ENCODE measurements around the gene ANKH. TPM values are rescaled to one million over a fixed set of nuclear protein-coding genes. Genes with fewer than 3 reads are reported as not detected.

ANKH gene
- polyA plus RNA-seq, 4 donors = 33.0 to 82.2 (median 41.9) TPM

GRCh38 chr5:14722923-14723322 lies 148.7 kb downstream of the ANKH start:
- H3K27ac ChIP-seq (ENCODE audit: low read depth in 1 of 3, low read length in 2 of 3) = no peak overlapping the region
- H3K4me3 ChIP-seq (ENCODE audit: low read depth in 1 of 3, low read length in 3 of 3) = no peak overlapping the region
- H3K4me1 ChIP-seq (ENCODE audit: control insufficient read depth in 3 of 3, insufficient read depth in 2 of 3, low read depth in 1 of 3, low read length in 2 of 3) = peaks cover 0 to 5% (median under 1%) of the 10 kb centered on the region in 3 donors
- DNase-seq (no peak), FAIRE-seq (no peak)
- H3K9me3 ChIP-seq (ENCODE audit: control insufficient read depth in 2 of 2, insufficient read depth in 1 of 2, low read depth in 1 of 2, low read length in 1 of 2) = no peaks in the 10 kb centered on the region
- no peaks in the 10 kb centered on the region for H3K27me3 ChIP-seq (ENCODE audit: control insufficient read depth in 3 of 3, insufficient read depth in 3 of 3, low read length in 3 of 3)
- 94 to 99% (median 96%) methylated on average over 8 of the region's 8 CpGs for WGBS, 3 donors
- peaks cover 2 to 42% (median 2%) of the 10 kb centered on the region in 3 donors for H3K36me3 ChIP-seq (ENCODE audit: control insufficient read depth in 3 of 3, insufficient read depth in 2 of 3, low read depth in 1 of 3, low read length in 3 of 3)

GRCh38 chr5:14721990-14722656 lies 149.5 kb downstream of the ANKH start:
- H3K4me3 ChIP-seq (ENCODE audit: low read depth in 1 of 3, low read length in 3 of 3) = no peak overlapping the region
- no peak for FAIRE-seq
- H3K36me3 ChIP-seq (ENCODE audit: control insufficient read depth in 3 of 3, insufficient read depth in 2 of 3, low read depth in 1 of 3, low read length in 3 of 3) = peaks cover 2 to 44% (median 2%) of the 10 kb centered on the region in 3 donors
- peak; percentile 15 to 21 for DNase-seq
- H3K4me1 ChIP-seq (ENCODE audit: control insufficient read depth in 3 of 3, insufficient read depth in 2 of 3, low read depth in 1 of 3, low read length in 2 of 3) = no peaks in the 10 kb centered on the region
- WGBS, 3 donors = 87 to 93% (median 89%) methylated on average over 7 of the region's 7 CpGs
- no peaks in the 10 kb centered on the region for H3K9me3 ChIP-seq (ENCODE audit: control insufficient read depth in 2 of 2, insufficient read depth in 1 of 2, low read depth in 1 of 2, low read length in 1 of 2)
- no peak overlapping the region for H3K27ac ChIP-seq (ENCODE audit: low read depth in 1 of 3, low read length in 2 of 3)
- H3K27me3 ChIP-seq (ENCODE audit: control insufficient read depth in 3 of 3, insufficient read depth in 3 of 3, low read length in 3 of 3) = no peaks in the 10 kb centered on the region

- Histone ChIP-seq H3K27me3 (ENCODE audit: control insufficient read depth in 3 of 3, insufficient read depth in 3 of 3, low read length in 3 of 3) (no peaks in the 10 kb centered on the region), H3K4me3 (ENCODE audit: low read depth in 1 of 3, low read length in 3 of 3) (no peak overlapping the region), H3K27ac (ENCODE audit: low read depth in 1 of 3, low read length in 2 of 3) (no peak overlapping the region), H3K36me3 (ENCODE audit: control insufficient read depth in 3 of 3, insufficient read depth in 2 of 3, low read depth in 1 of 3, low read length in 3 of 3) (peaks cover 3 to 40% (median 4%) of the 10 kb centered on the region in 3 donors), H3K9me3 (ENCODE audit: control insufficient read depth in 2 of 2, insufficient read depth in 1 of 2, low read depth in 1 of 2, low read length in 1 of 2) (no peaks in the 10 kb centered on the region), H3K4me1 (ENCODE audit: control insufficient read depth in 3 of 3, insufficient read depth in 2 of 3, low read depth in 1 of 3, low read length in 2 of 3) (no peaks in the 10 kb centered on the region)
- no peak for FAIRE-seq
- WGBS, 3 donors = 92 to 98% (median 93%) methylated on average over 3 of the region's 3 CpGs
- DNase-seq = no peak
These were observed 151.2 kb downstream of the ANKH start for GRCh38 chr5:14720236-14720923.

DNA sequence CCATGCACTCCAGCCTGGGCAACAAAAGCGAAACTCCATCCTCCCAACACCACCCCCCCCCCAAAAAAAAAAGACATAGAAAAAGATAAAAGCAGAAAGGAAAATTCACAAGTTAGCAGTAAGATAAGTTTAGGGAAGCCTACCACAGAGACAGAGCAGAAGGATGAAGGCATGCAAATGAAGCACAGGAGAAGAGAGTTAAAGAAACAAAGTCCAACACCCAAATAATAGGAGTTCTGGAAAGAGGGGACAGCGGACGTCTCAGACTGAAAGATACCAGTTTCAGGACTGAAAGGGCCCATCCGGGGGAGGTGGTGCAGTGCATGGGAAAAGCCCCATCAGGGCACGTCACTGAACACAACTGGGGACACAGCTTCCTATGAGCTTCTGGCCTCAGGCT lies 152.8 kb downstream of the ANKH start:
- 88 to 93% (median 93%) methylated on average over 5 of the region's 5 CpGs for WGBS, 3 donors
- no peaks in the 10 kb centered on the region for H3K4me1 ChIP-seq (ENCODE audit: control insufficient read depth in 3 of 3, insufficient read depth in 2 of 3, low read depth in 1 of 3, low read length in 2 of 3)
- no peak for FAIRE-seq

GRCh38 chr5:14716755-14717752 lies 154.5 kb downstream of the ANKH start:
- DNase-seq (peak in 1 of 2 donors; percentile 18), FAIRE-seq (no peak)
- peaks cover 3 to 57% (median 8%) of the 10 kb centered on the region in 3 donors for H3K36me3 ChIP-seq (ENCODE audit: control insufficient read depth in 3 of 3, insufficient read depth in 2 of 3, low read depth in 1 of 3, low read length in 3 of 3)
- H3K27ac ChIP-seq (ENCODE audit: low read depth in 1 of 3, low read length in 2 of 3) = no peak overlapping the region
- H3K4me1 ChIP-seq (ENCODE audit: control insufficient read depth in 3 of 3, insufficient read depth in 2 of 3, low read depth in 1 of 3, low read length in 2 of 3) = no peaks in the 10 kb centered on the region
- no peaks in the 10 kb centered on the region for H3K9me3 ChIP-seq (ENCODE audit: control insufficient read depth in 2 of 2, insufficient read depth in 1 of 2, low read depth in 1 of 2, low read length in 1 of 2)
- no peak overlapping the region for H3K4me3 ChIP-seq (ENCODE audit: low read depth in 1 of 3, low read length in 3 of 3)
- H3K27me3 ChIP-seq (ENCODE audit: control insufficient read depth in 3 of 3, insufficient read depth in 3 of 3, low read length in 3 of 3) = no peaks in the 10 kb centered on the region
- 50 to 71% (median 68%) methylated on average over 13 of the region's 13 CpGs for WGBS, 3 donors

More for the DNA sequence above, 152.8 kb downstream of the ANKH start:
- Histone ChIP-seq H3K4me3 (ENCODE audit: low read depth in 1 of 3, low read length in 3 of 3) (no peak overlapping the region), H3K27ac (ENCODE audit: low read depth in 1 of 3, low read length in 2 of 3) (no peak overlapping the region), H3K27me3 (ENCODE audit: control insufficient read depth in 3 of 3, insufficient read depth in 3 of 3, low read length in 3 of 3) (no peaks in the 10 kb centered on the region), H3K9me3 (ENCODE audit: control insufficient read depth in 2 of 2, insufficient read depth in 1 of 2, low read depth in 1 of 2, low read length in 1 of 2) (no peaks in the 10 kb centered on the region), H3K36me3 (ENCODE audit: control insufficient read depth in 3 of 3, insufficient read depth in 2 of 3, low read depth in 1 of 3, low read length in 3 of 3) (peaks cover 3 to 42% (median 4%) of the 10 kb centered on the region in 3 donors)
- no peak for DNase-seq

GRCh38 chr5:14715481-14715880 lies 156.1 kb downstream of the ANKH start:
- WGBS, 3 donors = 95 to 97% (median 96%) methylated on average over 3 of the region's 3 CpGs
- H3K9me3 ChIP-seq (ENCODE audit: control insufficient read depth in 2 of 2, insufficient read depth in 1 of 2, low read depth in 1 of 2, low read length in 1 of 2) = no peaks in the 10 kb centered on the region
- no peak overlapping the region for H3K4me3 ChIP-seq (ENCODE audit: low read depth in 1 of 3, low read length in 3 of 3)
- H3K36me3 ChIP-seq (ENCODE audit: control insufficient read depth in 3 of 3, insufficient read depth in 2 of 3, low read depth in 1 of 3, low read length in 3 of 3) = peaks cover 3 to 67% (median 15%) of the 10 kb centered on the region in 3 donors
- H3K27me3 ChIP-seq (ENCODE audit: control insufficient read depth in 3 of 3, insufficient read depth in 3 of 3, low read length in 3 of 3) = no peaks in the 10 kb centered on the region
- no peak overlapping the region for H3K27ac ChIP-seq (ENCODE audit: low read depth in 1 of 3, low read length in 2 of 3)
- FAIRE-seq (no peak), DNase-seq (no peak)
- no peaks in the 10 kb centered on the region for H3K4me1 ChIP-seq (ENCODE audit: control insufficient read depth in 3 of 3, insufficient read depth in 2 of 3, low read depth in 1 of 3, low read length in 2 of 3)

DNA sequence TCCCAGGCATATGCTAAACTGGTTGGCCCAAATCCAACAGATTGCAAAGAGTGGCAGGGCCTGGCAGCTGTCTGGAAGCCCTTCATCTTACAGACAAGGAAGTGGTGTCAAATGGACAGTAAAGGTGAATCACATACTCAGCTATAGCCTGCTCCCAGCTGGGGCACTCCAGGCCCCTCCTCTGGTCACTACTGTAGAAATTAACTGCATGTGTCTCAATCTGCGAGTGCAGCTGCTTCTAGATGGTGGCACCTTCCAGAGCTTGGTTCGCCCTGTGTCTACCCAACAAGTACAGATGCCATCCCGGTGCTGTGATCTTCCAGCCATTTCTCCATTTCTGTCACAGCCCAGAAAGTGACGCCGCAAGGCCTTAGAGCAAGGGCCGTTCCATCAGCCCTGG lies 156.9 kb downstream of the ANKH start:
- Histone ChIP-seq H3K27ac (ENCODE audit: low read depth in 1 of 3, low read length in 2 of 3) (no peak overlapping the region), H3K9me3 (ENCODE audit: control insufficient read depth in 2 of 2, insufficient read depth in 1 of 2, low read depth in 1 of 2, low read length in 1 of 2) (no peaks in the 10 kb centered on the region), H3K4me1 (ENCODE audit: control insufficient read depth in 3 of 3, insufficient read depth in 2 of 3, low read depth in 1 of 3, low read length in 2 of 3) (no peaks in the 10 kb centered on the region), H3K27me3 (ENCODE audit: control insufficient read depth in 3 of 3, insufficient read depth in 3 of 3, low read length in 3 of 3) (no peaks in the 10 kb centered on the region), H3K4me3 (ENCODE audit: low read depth in 1 of 3, low read length in 3 of 3) (no peak overlapping the region), H3K36me3 (ENCODE audit: control insufficient read depth in 3 of 3, insufficient read depth in 2 of 3, low read depth in 1 of 3, low read length in 3 of 3) (peaks cover 3 to 71% (median 19%) of the 10 kb centered on the region in 3 donors)
- FAIRE-seq (no peak), DNase-seq (no peak)
- WGBS, 3 donors = 96 to 99% (median 97%) methylated on average over 6 of the region's 6 CpGs
